ENCODE results near the gene L3MBTL4.
"Not testable (repeated sequence)": the region's sequence is repeated elsewhere in the genome, so short reads cannot be mapped to it uniquely, and the experiment has no call there.

Gene L3MBTL4

GRCh38 chr18:6284761-6285160 lies 129.9 kb downstream of the L3MBTL4 start:
- no peaks in the 10 kb centered on the region for H3K36me3 ChIP-seq (ENCODE audit: insufficient read depth, low read depth, low read length)
- H3K4me3 ChIP-seq (ENCODE audit: low read length): no peak overlapping the region
- no peak overlapping the region for H3K9ac ChIP-seq (ENCODE audit: low read depth, low read length)
- H3K4me1 ChIP-seq (ENCODE audit: insufficient read depth, low read length): no peaks in the 10 kb centered on the region; the same call in 1 of the 2 replicates
- H3K9me3 ChIP-seq (ENCODE audit: insufficient read depth, low read depth, low read length): no peaks in the 10 kb centered on the region
- H3K27ac ChIP-seq (ENCODE audit: low read length): no peak overlapping the region
- H3K27me3 ChIP-seq (ENCODE audit: insufficient read depth, low read length): no peaks in the 10 kb centered on the region

DNA sequence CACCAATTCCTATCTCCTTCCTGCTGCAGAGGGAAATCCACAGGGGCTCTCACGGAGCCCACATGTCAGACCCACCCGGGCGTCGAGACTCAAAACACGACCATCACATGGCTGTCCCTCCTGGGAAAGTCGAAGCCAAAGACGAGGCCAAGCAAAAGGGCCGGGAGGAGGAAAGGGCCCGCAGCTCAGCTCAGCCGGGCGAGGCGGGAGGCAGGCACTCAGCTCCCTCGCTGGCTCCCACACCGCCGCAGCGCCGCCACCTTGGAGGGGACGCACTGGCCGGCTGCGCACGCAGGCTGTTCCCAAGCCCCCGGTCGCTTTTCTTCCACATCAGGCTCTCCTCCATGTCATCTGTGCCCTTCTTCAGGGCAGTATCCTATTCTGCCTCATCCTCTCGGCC lies 130.4 kb downstream of the L3MBTL4 start:
- Histone ChIP-seq H3K9ac (ENCODE audit: low read depth, low read length) (no peak overlapping the region), H3K27me3 (ENCODE audit: insufficient read depth, low read length) (no peaks in the 10 kb centered on the region), H3K4me3 (ENCODE audit: low read length) (no peak overlapping the region), H3K27ac (ENCODE audit: low read length) (no peak overlapping the region), H3K4me1 (ENCODE audit: insufficient read depth, low read length) (no peaks in the 10 kb centered on the region; the same call in 1 of the 2 replicates), H3K36me3 (ENCODE audit: insufficient read depth, low read depth, low read length) (no peaks in the 10 kb centered on the region), H3K9me3 (ENCODE audit: insufficient read depth, low read depth, low read length) (no peaks in the 10 kb centered on the region)

- Histone ChIP-seq H3K9ac (ENCODE audit: low read depth, low read length) (no peak overlapping the region), H3K27me3 (ENCODE audit: insufficient read depth, low read length) (no peaks in the 10 kb centered on the region), H3K4me3 (ENCODE audit: low read length) (no peak overlapping the region), H3K9me3 (ENCODE audit: insufficient read depth, low read depth, low read length) (no peaks in the 10 kb centered on the region), H3K36me3 (ENCODE audit: insufficient read depth, low read depth, low read length) (no peaks in the 10 kb centered on the region), H3K27ac (ENCODE audit: low read length) (no peak overlapping the region), H3K4me1 (ENCODE audit: insufficient read depth, low read length) (no peaks in the 10 kb centered on the region)
Observed at GRCh38 chr18:6281874-6282273, 132.8 kb downstream of the L3MBTL4 start.

DNA sequence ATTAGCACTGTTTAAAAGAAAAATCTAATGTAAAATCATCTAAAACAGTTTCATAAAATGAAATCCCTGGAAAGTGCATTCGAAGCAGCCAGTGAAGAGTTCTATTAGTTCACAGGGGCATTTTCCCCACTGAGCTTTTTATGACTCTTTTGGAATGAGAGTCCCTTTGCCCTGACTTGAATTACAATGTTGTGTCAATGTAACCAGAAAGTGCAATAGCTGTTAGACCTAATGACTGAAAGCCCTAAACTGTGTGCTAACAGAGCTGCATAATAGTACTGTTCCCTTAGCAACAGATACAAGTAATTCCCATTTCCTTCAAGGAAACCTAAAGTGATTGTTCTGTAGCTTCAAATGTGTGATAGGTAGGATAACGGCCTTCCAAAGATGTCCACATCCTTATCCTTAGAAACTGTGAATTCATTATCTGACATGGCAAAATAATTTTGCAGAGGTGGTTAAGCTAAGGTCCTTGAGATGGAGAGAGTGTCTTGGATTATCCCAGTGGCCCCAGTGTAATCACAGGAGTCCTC lies 134.4 kb downstream of the L3MBTL4 start:
- Histone ChIP-seq H3K4me1 (ENCODE audit: insufficient read depth, low read length) (no peaks in the 10 kb centered on the region), H3K9ac (ENCODE audit: low read depth, low read length) (no peak overlapping the region), H3K27ac (ENCODE audit: low read length) (no peak overlapping the region), H3K9me3 (ENCODE audit: insufficient read depth, low read depth, low read length) (no peaks in the 10 kb centered on the region), H3K4me3 (ENCODE audit: low read length) (no peak overlapping the region), H3K36me3 (ENCODE audit: insufficient read depth, low read depth, low read length) (no peaks in the 10 kb centered on the region), H3K27me3 (ENCODE audit: insufficient read depth, low read length) (no peaks in the 10 kb centered on the region)

GRCh38 chr18:6279308-6279707 lies 135.4 kb downstream of the L3MBTL4 start:
- Histone ChIP-seq H3K9me3 (ENCODE audit: insufficient read depth, low read depth, low read length) (no peaks in the 10 kb centered on the region), H3K27me3 (ENCODE audit: insufficient read depth, low read length) (no peaks in the 10 kb centered on the region), H3K4me1 (ENCODE audit: insufficient read depth, low read length) (no peaks in the 10 kb centered on the region), H3K4me3 (ENCODE audit: low read length) (no peak overlapping the region), H3K27ac (ENCODE audit: low read length) (no peak overlapping the region), H3K36me3 (ENCODE audit: insufficient read depth, low read depth, low read length) (no peaks in the 10 kb centered on the region), H3K9ac (ENCODE audit: low read depth, low read length) (no peak overlapping the region)

- no peaks in the 10 kb centered on the region for H3K9me3 ChIP-seq (ENCODE audit: insufficient read depth, low read depth, low read length)
- no peaks in the 10 kb centered on the region for H3K4me1 ChIP-seq (ENCODE audit: insufficient read depth, low read length)
- H3K9ac ChIP-seq (ENCODE audit: low read depth, low read length): no peak overlapping the region
- 0 out of 2 replicates have a peak, but pooled peaks cover 4% of the 10 kb centered on the region for H3K27me3 ChIP-seq (ENCODE audit: insufficient read depth, low read length)
- H3K36me3 ChIP-seq (ENCODE audit: insufficient read depth, low read depth, low read length): no peaks in the 10 kb centered on the region
- H3K4me3 ChIP-seq (ENCODE audit: low read length): no peak overlapping the region
- no peak overlapping the region for H3K27ac ChIP-seq (ENCODE audit: low read length)
Observed at GRCh38 chr18:6273423-6273822, 141.3 kb downstream of the L3MBTL4 start.

- not testable (repeated sequence) for H3K27ac ChIP-seq (ENCODE audit: low read length); H3K9ac ChIP-seq (ENCODE audit: low read depth, low read length); H3K9me3 ChIP-seq (ENCODE audit: insufficient read depth, low read depth, low read length); H3K4me1 ChIP-seq (ENCODE audit: insufficient read depth, low read length); H3K36me3 ChIP-seq (ENCODE audit: insufficient read depth, low read depth, low read length); H3K27me3 ChIP-seq (ENCODE audit: insufficient read depth, low read length)
- peak overlapping the region; percentile 33; the same call in 1 of the 2 replicates for H3K4me3 ChIP-seq (ENCODE audit: low read length)
Observed at GRCh38 chr18:6272144-6272543, 142.6 kb downstream of the L3MBTL4 start.

- H3K27me3 ChIP-seq (ENCODE audit: insufficient read depth, low read length): 0 out of 2 replicates have a peak, but pooled peaks cover 4% of the 10 kb centered on the region
Observed at GRCh38 chr18:6271585-6271984, 143.1 kb downstream of the L3MBTL4 start.

DNA sequence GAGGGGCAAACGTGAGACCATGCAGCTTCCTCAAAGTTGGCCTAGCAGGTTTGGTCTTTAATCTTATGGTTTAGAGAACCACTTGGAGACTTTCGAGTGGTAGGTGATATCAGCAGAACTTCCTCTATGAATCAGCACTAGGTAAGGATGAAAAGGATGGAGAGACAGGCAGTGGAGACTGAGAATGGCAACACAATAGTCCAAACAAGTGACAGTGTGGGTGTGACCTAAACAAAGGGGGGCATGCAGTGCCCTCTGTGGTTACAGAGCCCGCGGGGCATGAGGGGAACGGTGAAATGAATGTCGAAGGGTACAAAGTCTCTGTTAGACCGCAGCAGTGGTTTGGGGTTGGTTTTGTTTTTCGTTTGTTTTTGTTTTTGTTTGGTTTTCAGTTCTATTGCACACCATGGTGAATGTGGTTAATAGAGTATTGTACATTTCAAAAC lies 143.9 kb downstream of the L3MBTL4 start:
- Histone ChIP-seq H3K9ac (ENCODE audit: low read depth, low read length) (no peak overlapping the region), H3K27me3 (ENCODE audit: insufficient read depth, low read length) (0 out of 2 replicates have a peak, but pooled peaks cover 4% of the 10 kb centered on the region), H3K27ac (ENCODE audit: low read length) (no peak overlapping the region), H3K4me3 (ENCODE audit: low read length) (no peak overlapping the region), H3K36me3 (ENCODE audit: insufficient read depth, low read depth, low read length) (no peaks in the 10 kb centered on the region), H3K4me1 (ENCODE audit: insufficient read depth, low read length) (no peaks in the 10 kb centered on the region), H3K9me3 (ENCODE audit: insufficient read depth, low read depth, low read length) (no peaks in the 10 kb centered on the region)

More at GRCh38 chr18:6271585-6271984, 143.1 kb downstream of the L3MBTL4 start:
- H3K36me3 ChIP-seq (ENCODE audit: insufficient read depth, low read depth, low read length): no peaks in the 10 kb centered on the region
- no peak overlapping the region for H3K9ac ChIP-seq (ENCODE audit: low read depth, low read length)
- no peaks in the 10 kb centered on the region for H3K4me1 ChIP-seq (ENCODE audit: insufficient read depth, low read length)
- no peaks in the 10 kb centered on the region for H3K9me3 ChIP-seq (ENCODE audit: insufficient read depth, low read depth, low read length)
- H3K4me3 ChIP-seq (ENCODE audit: low read length): peak overlapping the region; percentile 33; the same call in 1 of the 2 replicates
- no peak overlapping the region for H3K27ac ChIP-seq (ENCODE audit: low read length)

GRCh38 chr18:6269660-6270332 lies 144.9 kb downstream of the L3MBTL4 start:
- Histone ChIP-seq H3K9me3 (ENCODE audit: insufficient read depth, low read depth, low read length) (no peaks in the 10 kb centered on the region), H3K4me1 (ENCODE audit: insufficient read depth, low read length) (no peaks in the 10 kb centered on the region), H3K36me3 (ENCODE audit: insufficient read depth, low read depth, low read length) (no peaks in the 10 kb centered on the region)

DNA sequence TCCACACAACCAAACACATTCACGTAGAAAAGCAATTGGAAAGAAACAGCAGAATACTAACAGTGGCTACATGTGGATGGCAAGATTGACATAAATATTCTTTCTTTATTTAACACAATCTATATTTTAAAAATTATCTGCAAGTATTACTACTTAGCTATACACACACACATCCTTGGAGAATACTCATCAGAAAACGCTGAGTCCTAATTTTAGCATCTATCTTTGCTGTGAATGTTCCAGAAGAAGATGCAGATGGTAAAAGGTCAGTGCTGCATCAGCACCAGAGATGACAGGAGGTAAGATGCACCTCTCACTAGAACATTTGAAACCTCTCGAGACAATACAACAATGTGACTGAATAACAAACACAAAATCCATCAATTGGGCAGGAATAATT lies 148.5 kb downstream of the L3MBTL4 start:
- Histone ChIP-seq H3K27ac (ENCODE audit: low read length) (no peak overlapping the region), H3K36me3 (ENCODE audit: insufficient read depth, low read depth, low read length) (no peaks in the 10 kb centered on the region), H3K27me3 (ENCODE audit: insufficient read depth, low read length) (no peaks in the 10 kb centered on the region), H3K9ac (ENCODE audit: low read depth, low read length) (no peak overlapping the region), H3K4me1 (ENCODE audit: insufficient read depth, low read length) (no peaks in the 10 kb centered on the region), H3K9me3 (ENCODE audit: insufficient read depth, low read depth, low read length) (no peaks in the 10 kb centered on the region), H3K4me3 (ENCODE audit: low read length) (no peak overlapping the region)

More at GRCh38 chr18:6269660-6270332, 144.9 kb downstream of the L3MBTL4 start:
- Histone ChIP-seq H3K4me3 (ENCODE audit: low read length) (no peak overlapping the region), H3K27ac (ENCODE audit: low read length) (no peak overlapping the region), H3K9ac (ENCODE audit: low read depth, low read length) (no peak overlapping the region), H3K27me3 (ENCODE audit: insufficient read depth, low read length) (0 out of 2 replicates have a peak, but pooled peaks cover 4% of the 10 kb centered on the region)

GRCh38 chr18:6261938-6262337 lies 152.8 kb downstream of the L3MBTL4 start:
- no peak overlapping the region for H3K27ac ChIP-seq (ENCODE audit: low read length)

More at GRCh38 chr18:6261938-6262337, 152.8 kb downstream of the L3MBTL4 start:
- H3K4me1 ChIP-seq (ENCODE audit: insufficient read depth, low read length): no peaks in the 10 kb centered on the region
- no peak overlapping the region for H3K9ac ChIP-seq (ENCODE audit: low read depth, low read length)
- peaks cover 13% of the 10 kb centered on the region; the same call in 1 of the 2 replicates for H3K9me3 ChIP-seq (ENCODE audit: insufficient read depth, low read depth, low read length)
- no peaks in the 10 kb centered on the region for H3K36me3 ChIP-seq (ENCODE audit: insufficient read depth, low read depth, low read length)
- H3K27me3 ChIP-seq (ENCODE audit: insufficient read depth, low read length): no peaks in the 10 kb centered on the region
- H3K4me3 ChIP-seq (ENCODE audit: low read length): no peak overlapping the region

Data from iPS-20b (cell line).